ENCODE measurements around the gene GLIS1.

The GLIS1 gene

GRCh38 chr1:53696051-53696450 lies 42.9 kb downstream of the GLIS1 start:
- CTCF ChIA-PET, result interaction anchor here (1.0 kb wide), 1 partner anchor 20 kb away, joined by 4 read pairs; no protein-coding TSS in a partner anchor
- DNase-seq (ENCODE audit: extremely low spot score), result no peak
- TF ChIP-seq L3MBTL2 (conservative IDR thresholded peaks at IDR 0.05), result no peak
- TF ChIP-seq ARNT (IDR thresholded peaks at IDR 0.05), result no peak
- POLR2A ChIA-PET, result no interaction called here

- no peak for DNase-seq (ENCODE audit: extremely low spot score)
- CTCF ChIA-PET, result no interaction called here
- no peak for TF ChIP-seq CTBP1 (IDR thresholded peaks at IDR 0.05; ENCODE audit: borderline replicate concordance)
- POLR2A ChIA-PET, result no interaction called here
Measured at GRCh38 chr1:53695116-53695515, 43.8 kb downstream of the GLIS1 start.

- CTCF ChIA-PET, result no interaction called here
- TF ChIP-seq, protein P1, sequence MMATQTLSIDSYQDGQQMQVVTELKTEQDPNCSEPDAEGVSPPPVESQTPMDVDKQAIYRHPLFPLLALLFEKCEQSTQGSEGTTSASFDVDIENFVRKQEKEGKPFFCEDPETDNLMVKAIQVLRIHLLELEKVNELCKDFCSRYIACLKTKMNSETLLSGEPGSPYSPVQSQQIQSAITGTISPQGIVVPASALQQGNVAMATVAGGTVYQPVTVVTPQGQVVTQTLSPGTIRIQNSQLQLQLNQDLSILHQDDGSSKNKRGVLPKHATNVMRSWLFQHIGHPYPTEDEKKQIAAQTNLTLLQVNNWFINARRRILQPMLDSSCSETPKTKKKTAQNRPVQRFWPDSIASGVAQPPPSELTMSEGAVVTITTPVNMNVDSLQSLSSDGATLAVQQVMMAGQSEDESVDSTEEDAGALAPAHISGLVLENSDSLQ (IDR thresholded peaks at IDR 0.05), result no peak
- TF ChIP-seq FOXM1 (IDR thresholded peaks at IDR 0.05; ENCODE audit: borderline replicate concordance), result no peak
- no peak for TF ChIP-seq NFRKB (IDR thresholded peaks at IDR 0.05)
- no peak for TF ChIP-seq ARNT (IDR thresholded peaks at IDR 0.05)
- TF ChIP-seq LEF1 (IDR thresholded peaks at IDR 0.05; ENCODE audit: borderline replicate concordance), result no peak
- no peak for TF ChIP-seq BHLHE40 (IDR thresholded peaks at IDR 0.05; ENCODE audit: borderline replicate concordance)
- TF ChIP-seq TARDBP (IDR thresholded peaks at IDR 0.05), result no peak
- TF ChIP-seq CTBP1 (IDR thresholded peaks at IDR 0.05; ENCODE audit: borderline replicate concordance), result no peak
- no peak for TF ChIP-seq SUZ12 (IDR thresholded peaks at IDR 0.05)
- no peak for TF ChIP-seq FOXK2 (IDR thresholded peaks at IDR 0.05)
- DNase-seq (ENCODE audit: extremely low spot score), result no peak
- POLR2A ChIA-PET, result no interaction called here
Measured at GRCh38 chr1:53694718-53695091, 44.3 kb downstream of the GLIS1 start.

GRCh38 chr1:53693773-53694717 lies 44.9 kb downstream of the GLIS1 start:
- TF ChIP-seq L3MBTL2 (conservative IDR thresholded peaks at IDR 0.05) (no peak), FOXK2 (IDR thresholded peaks at IDR 0.05) (no peak), CTBP1 (IDR thresholded peaks at IDR 0.05; ENCODE audit: borderline replicate concordance) (no peak), FOXA1 (IDR thresholded peaks at IDR 0.05) (no peak), ZNF384 (IDR thresholded peaks at IDR 0.05) (no peak), LEF1 (IDR thresholded peaks at IDR 0.05; ENCODE audit: borderline replicate concordance) (no peak), HDGF (IDR thresholded peaks at IDR 0.05; ENCODE audit: borderline replicate concordance) (no peak), ELF4 (IDR thresholded peaks at IDR 0.05) (no peak), SP1 (IDR thresholded peaks at IDR 0.05) (no peak), NFRKB (IDR thresholded peaks at IDR 0.05) (no peak), ARNT (IDR thresholded peaks at IDR 0.05) (no peak), FOXM1 (IDR thresholded peaks at IDR 0.05; ENCODE audit: borderline replicate concordance) (no peak)
- no peak for DNase-seq (ENCODE audit: extremely low spot score)
- ChIA-PET CTCF (interaction anchor here (0.6 kb wide), 1 partner anchor 10 kb away, joined by 3 read pairs; no protein-coding TSS in a partner anchor), POLR2A (no interaction called here)

- CTCF ChIA-PET, result no interaction called here
- POLR2A ChIA-PET, result no interaction called here
- DNase-seq (ENCODE audit: extremely low spot score), result no peak
- TF ChIP-seq ZNF384 (IDR thresholded peaks at IDR 0.05) (no peak), ARNT (IDR thresholded peaks at IDR 0.05) (no peak), NFRKB (IDR thresholded peaks at IDR 0.05) (no peak), SUZ12 (IDR thresholded peaks at IDR 0.05) (no peak), BHLHE40 (IDR thresholded peaks at IDR 0.05; ENCODE audit: borderline replicate concordance) (no peak), TARDBP (IDR thresholded peaks at IDR 0.05) (no peak), FOXM1 (IDR thresholded peaks at IDR 0.05; ENCODE audit: borderline replicate concordance) (no peak), FOXK2 (IDR thresholded peaks at IDR 0.05) (no peak), FOXA1 (IDR thresholded peaks at IDR 0.05) (no peak), SP1 (IDR thresholded peaks at IDR 0.05) (no peak), HDGF (IDR thresholded peaks at IDR 0.05; ENCODE audit: borderline replicate concordance) (no peak), ELF4 (IDR thresholded peaks at IDR 0.05) (no peak), L3MBTL2 (conservative IDR thresholded peaks at IDR 0.05) (no peak), LEF1 (IDR thresholded peaks at IDR 0.05; ENCODE audit: borderline replicate concordance) (no peak)
- TF ChIP-seq, protein P1 (IDR thresholded peaks at IDR 0.05), result no peak
Measured at GRCh38 chr1:53693339-53693738, 45.6 kb downstream of the GLIS1 start.

GRCh38 chr1:53691326-53691725 lies 47.6 kb downstream of the GLIS1 start:
- TF ChIP-seq SUZ12 (IDR thresholded peaks at IDR 0.05) (no peak), FOXM1 (IDR thresholded peaks at IDR 0.05; ENCODE audit: borderline replicate concordance) (no peak), ZNF384 (IDR thresholded peaks at IDR 0.05) (no peak), TARDBP (IDR thresholded peaks at IDR 0.05) (no peak), L3MBTL2 (conservative IDR thresholded peaks at IDR 0.05) (no peak), HDGF (IDR thresholded peaks at IDR 0.05; ENCODE audit: borderline replicate concordance) (no peak), SP1 (IDR thresholded peaks at IDR 0.05) (no peak), ELF4 (IDR thresholded peaks at IDR 0.05) (no peak), NFRKB (IDR thresholded peaks at IDR 0.05) (no peak), FOXA1 (IDR thresholded peaks at IDR 0.05) (no peak)
- TF ChIP-seq, protein P1 (IDR thresholded peaks at IDR 0.05), result no peak
- no peak for DNase-seq (ENCODE audit: extremely low spot score)
- CTCF ChIA-PET, result interaction anchor here (1.5 to 1.9 kb wide), 2 partner anchors 9 to 24 kb away, joined by 5 read pairs; no protein-coding TSS in a partner anchor
- POLR2A ChIA-PET, result no interaction called here
